H7 (cell line): ENCODE results near the gene LRRC45. TPM values are rescaled to one million over a fixed set of nuclear protein-coding genes. Genes with fewer than 3 reads are reported as not detected.

Experiments used
- DNase-seq: peaks from one replicate; pipeline ENCODE4 v3.0.0; 2012
- H3K27me3 ChIP-seq: 2 replicates; pipeline ENCODE4 v1.6.0; 2011; ENCODE audit warnings: mild to moderate bottlenecking, low read length; ENCODE audit not compliant: control insufficient read depth, insufficient read depth
- H3K36me3 ChIP-seq: replicated peaks from 2 replicates; pipeline ENCODE4 v1.5.1; 2011; ENCODE audit warnings: low read length; ENCODE audit not compliant: control insufficient read depth, insufficient read depth
- H3K4me3 ChIP-seq: 2 replicates; pipeline ENCODE4 v1.5.1; 2011; ENCODE audit warnings: low read depth, mild to moderate bottlenecking, control low read depth, low read length, moderate library complexity; ENCODE audit not compliant: insufficient read depth
- total RNA-seq: library from RNA; depleted of rRNA; stranded (reverse); fragments of >200 nt; shearing (Covaris generic); gene quantifications from 2 replicates; pipeline ENCODE4 v1.2.3, GENCODE V29; 2014

LRRC45 gene
- total RNA-seq, 1 experiment from 2014 or later = 45.2 TPM

- no peaks in the 10 kb centered on the region; the same call in 1 of the 2 replicates for H3K27me3 ChIP-seq
- H3K36me3 ChIP-seq = peaks cover 6% of the 10 kb centered on the region
- DNase-seq = no peak
- no peak overlapping the region for H3K4me3 ChIP-seq
Measured at GRCh38 chr17:82029391-82029790, 6.3 kb downstream of the LRRC45 start.

- Histone ChIP-seq H3K27me3 (no peaks in the 10 kb centered on the region; the same call in 1 of the 2 replicates), H3K4me3 (no peak overlapping the region; the same call in 1 of the 2 replicates), H3K36me3 (peaks cover 6% of the 10 kb centered on the region)
- no peak for DNase-seq
Measured at GRCh38 chr17:82029990-82030469, 6.9 kb downstream of the LRRC45 start.

GRCh38 chr17:82030470-82031302 lies 7.6 kb downstream of the LRRC45 start:
- peak; percentile 97 for DNase-seq
- peak overlapping the region; percentile 60 for H3K4me3 ChIP-seq
- H3K27me3 ChIP-seq = no peaks in the 10 kb centered on the region; the same call in 1 of the 2 replicates
- peaks cover 6% of the 10 kb centered on the region for H3K36me3 ChIP-seq

GRCh38 chr17:82031303-82031884 lies 8.3 kb downstream of the LRRC45 start, which contains the start of gene RAC3:
Gene RAC3, plus strand, starts transcription at chr17:82031678. Its CDS starts 84 bp downstream, at chr17:82031762.
- Histone ChIP-seq H3K36me3 (peaks cover 4% of the 10 kb centered on the region), H3K4me3 (peak within 1 kb of the TSS; percentile 64), H3K27me3 (no peaks in the 10 kb centered on the region; the same call in 1 of the 2 replicates)
- DNase-seq = peak; percentile 94

GRCh38 chr17:82031885-82032627 lies 9.0 kb downstream of the LRRC45 start:
- H3K27me3 ChIP-seq = no peaks in the 10 kb centered on the region; the same call in 1 of the 2 replicates
- DNase-seq = peak; percentile 97
- H3K36me3 ChIP-seq = peaks cover 3% of the 10 kb centered on the region
- peak overlapping the region; percentile 64 for H3K4me3 ChIP-seq

GRCh38 chr17:82033359-82034085 lies 10.4 kb downstream of the LRRC45 start:
- Histone ChIP-seq H3K27me3 (no peaks in the 10 kb centered on the region; the same call in 1 of the 2 replicates), H3K4me3 (no peak overlapping the region), H3K36me3 (no peaks in the 10 kb centered on the region)
- no peak for DNase-seq

- Histone ChIP-seq H3K4me3 (no peak overlapping the region), H3K36me3 (no peaks in the 10 kb centered on the region), H3K27me3 (no peaks in the 10 kb centered on the region; the same call in 1 of the 2 replicates)
- DNase-seq = no peak
Measured at GRCh38 chr17:82034371-82035011, 11.4 kb downstream of the LRRC45 start.

GRCh38 chr17:82035488-82035887 lies 12.4 kb downstream of the LRRC45 start:
- no peak for DNase-seq
- Histone ChIP-seq H3K36me3 (no peaks in the 10 kb centered on the region), H3K27me3 (no peaks in the 10 kb centered on the region; the same call in 1 of the 2 replicates), H3K4me3 (no peak overlapping the region)

- H3K4me3 ChIP-seq = no peak overlapping the region; the same call in 1 of the 2 replicates
- H3K36me3 ChIP-seq = no peaks in the 10 kb centered on the region
- no peaks in the 10 kb centered on the region; the same call in 1 of the 2 replicates for H3K27me3 ChIP-seq
- DNase-seq = no peak
Measured at GRCh38 chr17:82035956-82036633, 13.0 kb downstream of the LRRC45 start.

GRCh38 chr17:82036634-82037091 lies 13.6 kb downstream of the LRRC45 start:
- no peak for DNase-seq
- no peaks in the 10 kb centered on the region for H3K36me3 ChIP-seq
- no peaks in the 10 kb centered on the region; the same call in 1 of the 2 replicates for H3K27me3 ChIP-seq
- H3K4me3 ChIP-seq = peak overlapping the region; percentile 65

GRCh38 chr17:82037092-82037888 lies 14.2 kb downstream of the LRRC45 start, which contains the start of gene DCXR:
Gene DCXR, minus strand, starts transcription at chr17:82037697. Its CDS starts 15 bp downstream, at chr17:82037682.
- no peaks in the 10 kb centered on the region; the same call in 1 of the 2 replicates for H3K27me3 ChIP-seq
- DNase-seq = peak; percentile 100

GRCh38 chr17:82037889-82038195 lies 14.7 kb downstream of the LRRC45 start:
- Histone ChIP-seq H3K27me3 (no peaks in the 10 kb centered on the region; the same call in 1 of the 2 replicates), H3K4me3 (no peak overlapping the region), H3K36me3 (no peaks in the 10 kb centered on the region)
- DNase-seq = no peak

More at GRCh38 chr17:82037092-82037888, 14.2 kb downstream of the LRRC45 start, which contains the start of gene DCXR:
- Histone ChIP-seq H3K4me3 (peak within 1 kb of the TSS; percentile 65), H3K36me3 (no peaks in the 10 kb centered on the region)
